ENCODE data around the gene SUGCT.

SUGCT gene

DNA sequence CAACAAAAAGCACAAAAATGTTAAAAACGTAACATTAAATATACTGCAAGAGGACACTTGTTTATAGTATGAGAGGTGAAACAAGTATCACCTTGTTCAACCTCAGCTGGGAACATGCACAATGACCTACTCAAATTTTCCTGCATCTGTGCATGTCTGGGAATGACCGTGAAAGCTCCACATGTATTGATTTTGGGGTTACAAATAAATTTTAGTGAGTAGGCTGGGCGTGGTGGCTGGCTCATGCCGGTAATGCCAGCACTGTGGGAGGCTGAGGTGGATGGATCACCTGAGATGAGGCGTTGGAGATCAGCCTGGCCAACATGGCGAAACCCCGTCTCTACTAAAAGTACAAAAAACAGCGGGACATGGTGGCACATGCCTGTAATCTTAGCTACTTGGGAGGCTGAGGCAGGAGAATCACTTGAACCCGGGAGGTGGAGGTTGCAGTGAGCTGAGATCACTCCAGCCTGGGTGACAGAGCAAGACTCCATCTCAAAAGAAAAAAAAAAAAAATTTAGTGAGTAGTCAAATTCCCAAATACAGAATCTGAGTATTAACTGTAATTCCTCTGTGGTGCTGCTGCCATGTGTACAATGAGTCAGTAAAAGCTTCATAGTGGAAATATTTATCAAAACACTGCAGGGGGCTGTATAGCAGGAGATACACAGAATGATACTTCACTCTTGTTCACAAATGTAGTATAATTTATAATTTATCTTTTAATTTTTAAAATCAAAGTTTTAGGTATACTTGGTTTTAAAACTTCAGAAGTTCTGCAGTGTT lies 41.1 kb downstream of the SUGCT start:
- H3K4me2 ChIP-seq (ENCODE audit: low read length), result no peak overlapping the region
- peaks cover 5% of the 10 kb centered on the region for H3K4me1 ChIP-seq (ENCODE audit: control insufficient read depth, insufficient read depth, low read length)
- no peak overlapping the region for H3K4me3 ChIP-seq (ENCODE audit: low read length)
- no peaks in the 10 kb centered on the region for H3K36me3 ChIP-seq (ENCODE audit: insufficient read depth, low read length)
- H3K9me3 ChIP-seq (replicated peaks; ENCODE audit: low read length), result no peaks in the 10 kb centered on the region
- H3K9ac ChIP-seq (ENCODE audit: low read depth, low read length), result no peak overlapping the region
- H3K27me3 ChIP-seq (ENCODE audit: control insufficient read depth, insufficient read depth, low read length), result no peaks in the 10 kb centered on the region

DNA sequence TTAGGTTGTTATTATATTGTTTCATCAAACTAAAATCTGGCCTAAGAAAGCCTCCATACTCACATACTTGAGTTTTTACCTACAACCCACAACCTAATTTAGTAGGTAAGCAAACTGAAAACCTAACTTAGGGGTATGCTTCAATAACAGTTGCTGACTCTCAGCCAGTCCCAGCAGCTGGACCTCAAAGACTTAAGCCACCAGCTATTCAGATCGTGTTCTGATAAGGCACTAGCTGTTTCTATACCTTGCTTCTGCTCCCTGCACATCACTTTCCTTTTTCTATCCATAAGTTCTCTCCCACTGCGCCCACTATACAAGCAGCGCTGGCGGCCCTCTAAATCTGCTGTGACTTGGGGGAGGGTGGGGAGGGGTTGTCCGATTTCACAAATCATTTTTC lies 42.3 kb downstream of the SUGCT start:
- H3K4me1 ChIP-seq (ENCODE audit: control insufficient read depth, insufficient read depth, low read length), result peaks cover 5% of the 10 kb centered on the region
- no peak overlapping the region for H3K9ac ChIP-seq (ENCODE audit: low read depth, low read length)
- no peaks in the 10 kb centered on the region for H3K36me3 ChIP-seq (ENCODE audit: insufficient read depth, low read length)
- no peaks in the 10 kb centered on the region for H3K9me3 ChIP-seq (replicated peaks; ENCODE audit: low read length)
- H3K4me3 ChIP-seq (ENCODE audit: low read length), result no peak overlapping the region
- H3K4me2 ChIP-seq (ENCODE audit: low read length), result no peak overlapping the region
- no peaks in the 10 kb centered on the region for H3K27me3 ChIP-seq (ENCODE audit: control insufficient read depth, insufficient read depth, low read length)

DNA sequence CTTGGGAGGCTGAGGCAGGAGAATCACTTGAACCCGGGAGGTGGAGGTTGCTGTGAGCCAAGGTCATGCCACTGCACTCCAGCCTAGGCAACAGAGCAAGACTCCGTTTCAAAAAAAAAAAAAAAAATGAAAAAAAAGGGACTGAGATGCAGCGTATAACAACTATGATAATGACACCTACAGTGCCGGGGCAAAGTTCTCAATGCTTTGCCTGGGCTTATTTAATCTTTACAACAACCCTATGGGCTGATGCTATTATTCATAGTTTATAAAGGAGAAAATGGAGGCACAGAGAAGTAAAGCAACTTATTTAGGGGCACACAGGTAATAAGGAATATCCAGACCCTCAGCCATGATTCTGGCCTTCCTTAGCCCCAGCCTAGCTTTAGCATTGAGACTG lies 47.6 kb downstream of the SUGCT start:
- Histone ChIP-seq H3K36me3 (ENCODE audit: insufficient read depth, low read length) (no peaks in the 10 kb centered on the region), H3K27me3 (ENCODE audit: control insufficient read depth, insufficient read depth, low read length) (no peaks in the 10 kb centered on the region), H3K9me3 (replicated peaks; ENCODE audit: low read length) (no peaks in the 10 kb centered on the region), H3K4me2 (ENCODE audit: low read length) (no peak overlapping the region), H3K4me3 (ENCODE audit: low read length) (no peak overlapping the region), H3K9ac (ENCODE audit: low read depth, low read length) (no peak overlapping the region), H3K4me1 (ENCODE audit: control insufficient read depth, insufficient read depth, low read length) (no peaks in the 10 kb centered on the region)

DNA sequence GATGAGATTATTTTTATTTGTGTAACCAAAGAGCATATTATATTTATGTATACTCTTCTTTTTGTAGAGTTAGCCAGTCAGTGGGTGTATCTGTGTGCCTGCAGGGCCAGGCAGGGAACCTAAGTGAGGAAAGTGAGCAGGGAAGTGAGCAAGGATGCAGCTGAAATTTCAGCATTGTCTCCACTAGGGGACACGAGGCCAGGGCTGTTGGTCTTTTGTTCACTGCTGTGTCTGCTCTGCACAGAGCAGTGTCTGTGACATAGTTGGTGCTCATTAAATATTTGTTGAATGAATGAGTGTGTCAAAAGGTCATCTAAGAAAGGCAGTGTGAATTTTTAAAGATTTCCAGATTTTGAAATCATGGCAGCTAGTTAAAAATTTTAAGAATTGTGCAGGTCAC lies 51.8 kb downstream of the SUGCT start:
- no peaks in the 10 kb centered on the region for H3K36me3 ChIP-seq (ENCODE audit: insufficient read depth, low read length)
- H3K9ac ChIP-seq (ENCODE audit: low read depth, low read length), result no peak overlapping the region
- H3K27me3 ChIP-seq (ENCODE audit: control insufficient read depth, insufficient read depth, low read length), result no peaks in the 10 kb centered on the region
- H3K4me2 ChIP-seq (ENCODE audit: low read length), result no peak overlapping the region
- no peak overlapping the region for H3K4me3 ChIP-seq (ENCODE audit: low read length)
- H3K4me1 ChIP-seq (ENCODE audit: control insufficient read depth, insufficient read depth, low read length), result no peaks in the 10 kb centered on the region
- no peaks in the 10 kb centered on the region for H3K9me3 ChIP-seq (replicated peaks; ENCODE audit: low read length)

DNA sequence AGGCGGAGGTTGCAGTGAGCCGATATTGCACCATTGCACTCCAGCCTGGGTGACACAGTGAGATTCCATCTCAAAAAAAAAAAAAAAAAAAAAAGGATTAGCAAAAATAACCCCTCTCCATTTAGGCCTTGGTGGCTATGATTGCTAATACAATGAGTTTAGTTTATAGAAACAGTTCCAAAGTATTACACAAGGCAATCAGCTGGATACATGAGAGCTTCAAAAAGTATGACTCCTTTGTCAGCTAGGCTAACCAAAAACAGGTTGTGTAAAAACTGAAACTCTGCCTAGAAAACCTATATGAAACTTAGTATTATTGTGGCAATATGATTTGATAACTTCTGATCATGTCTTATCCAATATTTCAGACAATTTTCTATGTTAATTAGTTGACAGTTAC lies 57.2 kb downstream of the SUGCT start:
- H3K36me3 ChIP-seq (ENCODE audit: insufficient read depth, low read length), result no peaks in the 10 kb centered on the region
- no peaks in the 10 kb centered on the region for H3K27me3 ChIP-seq (ENCODE audit: control insufficient read depth, insufficient read depth, low read length)
- no peaks in the 10 kb centered on the region for H3K9me3 ChIP-seq (replicated peaks; ENCODE audit: low read length)
- H3K4me1 ChIP-seq (ENCODE audit: control insufficient read depth, insufficient read depth, low read length), result peaks cover 16% of the 10 kb centered on the region
- H3K4me2 ChIP-seq (ENCODE audit: low read length), result no peak overlapping the region
- no peak overlapping the region for H3K4me3 ChIP-seq (ENCODE audit: low read length)
- no peak overlapping the region for H3K9ac ChIP-seq (ENCODE audit: low read depth, low read length)

DNA sequence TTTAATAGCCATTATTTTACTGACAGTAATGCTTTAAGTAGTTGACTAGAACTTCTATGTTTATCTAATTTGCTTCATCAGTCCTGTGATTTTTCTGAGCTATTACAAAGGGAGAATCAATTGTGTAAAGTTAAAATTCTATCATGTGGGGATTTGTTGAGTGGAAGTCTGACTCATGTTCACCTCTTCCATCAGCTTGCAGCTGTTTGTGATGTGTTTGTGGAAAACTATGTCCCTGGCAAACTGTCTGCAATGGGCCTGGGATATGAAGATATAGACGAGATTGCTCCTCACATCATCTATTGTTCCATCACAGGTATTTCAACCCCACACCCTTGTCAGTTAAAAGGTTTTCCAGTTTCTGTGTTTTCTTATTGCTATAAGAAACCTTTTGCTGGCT lies 59.9 kb downstream of the SUGCT start:
- H3K36me3 ChIP-seq (ENCODE audit: insufficient read depth, low read length), result no peaks in the 10 kb centered on the region
- no peaks in the 10 kb centered on the region for H3K9me3 ChIP-seq (replicated peaks; ENCODE audit: low read length)
- no peak overlapping the region for H3K4me2 ChIP-seq (ENCODE audit: low read length)
- peak overlapping the region; percentile 44 for H3K9ac ChIP-seq (ENCODE audit: low read depth, low read length)
- no peaks in the 10 kb centered on the region for H3K27me3 ChIP-seq (ENCODE audit: control insufficient read depth, insufficient read depth, low read length)
- peaks cover 36% of the 10 kb centered on the region for H3K4me1 ChIP-seq (ENCODE audit: control insufficient read depth, insufficient read depth, low read length)
- H3K4me3 ChIP-seq (ENCODE audit: low read length), result no peak overlapping the region

DNA sequence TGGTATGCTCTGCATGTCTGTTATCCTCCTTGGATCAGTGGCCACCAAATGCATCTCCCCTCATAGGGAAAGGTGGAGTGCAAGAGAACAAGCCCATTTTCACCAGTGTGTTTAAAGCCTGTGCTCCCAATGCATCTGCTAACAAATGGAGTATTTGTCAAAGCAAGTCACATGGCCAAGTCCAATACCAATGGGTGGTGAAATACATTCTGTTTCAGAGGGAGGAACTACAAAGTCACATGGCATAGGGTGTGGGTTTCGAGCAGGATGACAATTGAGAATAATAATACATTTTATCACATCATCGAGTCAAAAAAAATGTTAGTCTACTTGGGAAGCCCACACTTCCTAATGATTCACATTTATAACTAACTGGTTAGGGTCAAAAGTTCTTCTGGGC lies 62.7 kb downstream of the SUGCT start:
- H3K9me3 ChIP-seq (replicated peaks; ENCODE audit: low read length), result no peaks in the 10 kb centered on the region
- H3K4me1 ChIP-seq (ENCODE audit: control insufficient read depth, insufficient read depth, low read length), result peaks cover 55% of the 10 kb centered on the region
- H3K27me3 ChIP-seq (ENCODE audit: control insufficient read depth, insufficient read depth, low read length), result no peaks in the 10 kb centered on the region
- H3K4me3 ChIP-seq (ENCODE audit: low read length), result no peak overlapping the region
- no peak overlapping the region for H3K4me2 ChIP-seq (ENCODE audit: low read length)
- H3K36me3 ChIP-seq (ENCODE audit: insufficient read depth, low read length), result no peaks in the 10 kb centered on the region
- H3K9ac ChIP-seq (ENCODE audit: low read depth, low read length), result no peak overlapping the region

DNA sequence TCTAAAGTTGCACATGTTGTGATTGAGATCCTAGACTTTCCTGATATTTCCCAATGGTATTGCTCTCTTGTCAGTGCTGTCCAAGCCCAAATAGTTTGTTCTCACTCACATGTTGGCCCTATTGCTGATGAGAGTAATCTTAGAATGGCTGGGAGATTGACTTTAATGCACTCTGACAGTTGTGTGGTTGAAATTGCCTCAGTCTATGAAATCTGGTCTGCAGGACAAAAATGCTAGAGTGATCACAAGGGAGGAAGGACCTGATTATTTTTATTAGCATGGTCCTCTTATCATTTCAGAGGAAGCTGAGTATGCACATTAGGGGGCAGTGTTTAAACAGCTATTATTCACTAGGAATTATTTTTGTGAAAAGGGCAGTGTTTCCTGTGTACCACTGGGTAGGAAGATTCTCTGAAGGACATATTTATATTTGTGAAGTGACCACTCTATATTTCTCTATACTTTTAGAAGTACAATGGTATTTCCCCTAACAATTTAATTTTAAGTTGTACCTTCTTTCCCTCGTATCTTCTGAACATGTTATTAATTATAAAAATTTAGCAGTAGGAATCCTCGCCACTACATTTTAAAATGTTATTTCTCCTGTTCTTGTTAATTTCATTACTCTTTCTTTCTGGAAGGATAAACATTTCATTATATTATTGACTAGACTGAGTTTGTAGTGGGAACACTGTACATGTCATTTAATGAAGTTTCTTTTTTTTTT lies 64.4 kb downstream of the SUGCT start:
- Histone ChIP-seq H3K4me2 (ENCODE audit: low read length) (no peak overlapping the region), H3K4me1 (ENCODE audit: control insufficient read depth, insufficient read depth, low read length) (peaks cover 55% of the 10 kb centered on the region), H3K36me3 (ENCODE audit: insufficient read depth, low read length) (no peaks in the 10 kb centered on the region), H3K9ac (ENCODE audit: low read depth, low read length) (peak overlapping the region; percentile 81), H3K27me3 (ENCODE audit: control insufficient read depth, insufficient read depth, low read length) (no peaks in the 10 kb centered on the region), H3K9me3 (replicated peaks; ENCODE audit: low read length) (no peaks in the 10 kb centered on the region), H3K4me3 (ENCODE audit: low read length) (no peak overlapping the region)

DNA sequence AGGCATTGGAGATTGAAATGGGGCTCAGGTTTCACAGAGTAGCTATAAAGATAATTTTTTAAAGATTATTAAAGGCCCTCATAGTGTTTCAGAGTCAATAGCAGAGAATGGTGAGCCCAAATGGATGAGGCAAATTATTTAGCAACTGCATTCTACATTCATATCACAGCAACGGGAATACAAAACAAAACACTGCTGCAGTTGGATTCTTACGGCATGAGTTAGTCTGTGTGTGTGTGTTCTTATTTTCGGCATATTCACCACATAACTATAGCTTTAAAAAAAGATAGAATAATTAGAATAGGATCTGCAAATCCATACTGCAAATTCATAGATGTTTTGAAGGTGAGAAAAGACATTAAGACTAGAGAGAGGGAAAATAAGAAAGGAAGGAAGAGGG lies 66.0 kb downstream of the SUGCT start:
- peak overlapping the region; percentile 81 for H3K9ac ChIP-seq (ENCODE audit: low read depth, low read length)

DNA sequence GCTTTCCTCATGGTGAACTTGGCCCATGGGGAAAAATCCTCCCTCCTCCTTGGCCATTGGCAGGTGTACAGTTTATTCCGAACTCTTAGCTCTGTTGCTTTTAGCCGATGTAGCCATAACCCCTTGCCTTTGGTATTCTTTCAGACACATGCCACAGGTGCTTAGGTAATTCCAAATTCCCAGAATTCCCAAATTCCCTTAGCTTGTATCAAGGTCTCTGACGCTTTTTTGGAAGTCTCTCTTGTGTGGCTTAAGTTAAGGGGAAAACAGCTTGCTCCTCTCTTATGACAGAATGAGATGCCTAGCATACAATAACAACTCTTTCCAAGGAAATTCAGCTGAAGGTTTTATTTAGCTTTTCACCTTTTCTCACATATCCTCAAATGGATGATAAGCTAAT lies 68.0 kb downstream of the SUGCT start:
- Histone ChIP-seq H3K9ac (ENCODE audit: low read depth, low read length) (no peak overlapping the region), H3K4me2 (ENCODE audit: low read length) (no peak overlapping the region), H3K9me3 (replicated peaks; ENCODE audit: low read length) (no peaks in the 10 kb centered on the region), H3K4me3 (ENCODE audit: low read length) (no peak overlapping the region), H3K27me3 (ENCODE audit: control insufficient read depth, insufficient read depth, low read length) (no peaks in the 10 kb centered on the region), H3K4me1 (ENCODE audit: control insufficient read depth, insufficient read depth, low read length) (peaks cover 32% of the 10 kb centered on the region), H3K36me3 (ENCODE audit: insufficient read depth, low read length) (no peaks in the 10 kb centered on the region)

More for the DNA sequence above, 66.0 kb downstream of the SUGCT start:
- H3K36me3 ChIP-seq (ENCODE audit: insufficient read depth, low read length), result no peaks in the 10 kb centered on the region
- no peaks in the 10 kb centered on the region for H3K9me3 ChIP-seq (replicated peaks; ENCODE audit: low read length)
- H3K4me3 ChIP-seq (ENCODE audit: low read length), result no peak overlapping the region
- H3K4me1 ChIP-seq (ENCODE audit: control insufficient read depth, insufficient read depth, low read length), result peaks cover 47% of the 10 kb centered on the region
- no peaks in the 10 kb centered on the region for H3K27me3 ChIP-seq (ENCODE audit: control insufficient read depth, insufficient read depth, low read length)
- H3K4me2 ChIP-seq (ENCODE audit: low read length), result peak overlapping the region; percentile 28

DNA sequence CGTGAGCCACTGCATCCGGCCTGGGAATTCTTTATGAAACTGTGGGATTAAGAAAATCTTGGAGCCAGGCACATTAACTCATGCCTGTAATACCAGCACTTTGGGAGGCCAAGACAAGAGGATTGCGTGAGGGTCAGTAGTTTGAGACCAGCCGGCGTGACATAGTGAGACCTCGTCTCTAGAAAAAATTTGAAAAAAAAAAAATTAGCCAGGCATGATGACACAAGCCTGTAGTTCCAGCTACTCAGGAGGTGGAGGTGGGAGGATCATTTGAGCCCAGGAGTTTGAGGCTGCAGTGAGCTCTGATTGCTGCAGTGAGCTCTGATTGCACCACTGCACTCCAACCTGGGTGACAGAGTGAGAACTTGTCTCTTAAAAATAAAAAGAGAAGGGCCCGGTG lies 69.8 kb downstream of the SUGCT start:
- Histone ChIP-seq H3K4me3 (ENCODE audit: low read length) (no peak overlapping the region), H3K36me3 (ENCODE audit: insufficient read depth, low read length) (no peaks in the 10 kb centered on the region), H3K9ac (ENCODE audit: low read depth, low read length) (no peak overlapping the region), H3K9me3 (replicated peaks; ENCODE audit: low read length) (no peaks in the 10 kb centered on the region), H3K27me3 (ENCODE audit: control insufficient read depth, insufficient read depth, low read length) (no peaks in the 10 kb centered on the region), H3K4me2 (ENCODE audit: low read length) (no peak overlapping the region), H3K4me1 (ENCODE audit: control insufficient read depth, insufficient read depth, low read length) (peaks cover 21% of the 10 kb centered on the region)

DNA sequence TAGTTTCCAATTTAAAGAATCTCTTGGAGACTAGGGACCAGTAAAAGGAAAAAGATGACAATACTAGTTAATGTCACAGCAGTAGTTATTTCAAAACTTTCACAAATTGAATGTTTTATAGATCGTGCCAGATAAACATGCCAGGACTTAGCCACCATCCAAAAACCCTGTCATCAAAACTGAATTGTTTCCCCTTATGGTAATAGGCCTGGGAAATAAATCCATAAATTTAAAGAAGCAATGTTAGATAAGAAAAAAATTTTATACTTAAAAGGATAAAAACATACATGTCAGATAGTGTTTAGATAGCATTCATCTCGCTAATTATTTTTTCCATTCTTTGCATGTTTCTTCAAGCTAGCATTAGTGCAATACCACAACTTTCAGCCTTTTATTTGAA lies 71.2 kb downstream of the SUGCT start:
- Histone ChIP-seq H3K36me3 (ENCODE audit: insufficient read depth, low read length) (no peaks in the 10 kb centered on the region), H3K9ac (ENCODE audit: low read depth, low read length) (no peak overlapping the region), H3K4me3 (ENCODE audit: low read length) (no peak overlapping the region), H3K9me3 (replicated peaks; ENCODE audit: low read length) (no peaks in the 10 kb centered on the region), H3K4me2 (ENCODE audit: low read length) (no peak overlapping the region), H3K4me1 (ENCODE audit: control insufficient read depth, insufficient read depth, low read length) (peaks cover 8% of the 10 kb centered on the region), H3K27me3 (ENCODE audit: control insufficient read depth, insufficient read depth, low read length) (no peaks in the 10 kb centered on the region)

Measured in skeletal muscle satellite cell (primary cell).